H1 (cell line): ENCODE data around the gene BCL2L11. TPM values are rescaled to one million over a fixed set of nuclear protein-coding genes. Genes with fewer than 3 reads are reported as not detected.

ENCODE experiments used
- ATF2 ChIP-seq: IDR thresholded peaks from 2 replicates; pipeline ENCODE4 v1.6.1; 2012; ENCODE audit warnings: low read length, inconsistent platforms
- polyA plus RNA-seq, 7 experiments: library from polyadenylated mRNA; depleted of rRNA in 3 of 7; stranded (reverse) in 5 of 7; unstranded in 2 of 7; fragments of >200 nt in 5 of 7; fragments of 200-250 nt in 2 of 7; gene quantifications; 1 replicate in 5 of 7; 2 replicates in 1 of 7; 4 replicates in 1 of 7; pipeline versions ENCODE4 v1.2.1 to v1.2.3, GENCODE V29; 2011 to 2013; ENCODE audit warnings: missing spikeins in 2 of 7, mixed read lengths in 2 of 7
- total RNA-seq: library from RNA; stranded (reverse); fragmentation: NEBNext Ultra II Directional; extraction: Animal tissue kit (Norgen Biotek cat#: 25700); gene quantifications from 2 replicates; pipeline ENCODE4 v1.2.1, GENCODE V29; 2021

The BCL2L11 gene
- total and polyA plus RNA-seq, 2 of the 8 experiments (the other 6 are each of a cell fraction or from before 2014, with no cell fraction given) = 7.5 to 22.9 TPM

DNA sequence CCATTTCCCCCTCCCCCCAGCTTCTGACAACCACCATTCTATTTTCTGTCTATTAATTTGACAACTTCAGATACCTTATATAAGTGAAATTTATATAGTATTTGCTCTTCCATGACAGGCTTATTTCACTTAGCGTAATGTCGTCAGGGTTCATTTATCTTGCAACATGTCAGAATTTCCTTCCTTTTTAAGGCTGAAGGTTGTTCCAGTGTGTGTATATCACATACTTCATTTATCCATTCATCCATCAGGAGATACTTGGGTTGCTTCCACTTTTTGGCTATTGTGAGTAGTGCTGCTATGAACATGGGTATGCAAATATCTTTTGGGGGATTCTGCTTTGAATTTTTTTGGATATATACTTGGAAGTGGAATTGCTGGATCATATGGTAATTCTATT, 7.4 kb downstream of the BCL2L11 start (continued):
- no peak for TF ChIP-seq ATF2
- TF ChIP-seq, all 59 proteins: peak for 0
